ENCODE measurements around the gene MARCHF6. TPM values are rescaled to one million over a fixed set of nuclear protein-coding genes. Genes with fewer than 3 reads are reported as not detected.
A peak's percentile ranks its signal among the peaks of the same experiment; 100 is the strongest.
"Not testable (repeated sequence)": the region's sequence is repeated elsewhere in the genome, so short reads cannot be mapped to it uniquely, and the experiment has no call there.

MARCHF6 gene
- total RNA-seq, 1 donor = 69.5 TPM

GRCh38 chr5:10363519-10364185 is 10.2 kb downstream of the MARCHF6 start:
- no peak for TF ChIP-seq CTCF (IDR thresholded peaks at IDR 0.05; ENCODE audit: insufficient read depth, low read depth, low read length)
- H3K4me3 ChIP-seq (ENCODE audit: low read depth, low read length) = no peak overlapping the region
- no peak for DNase-seq (ENCODE audit: low read depth)

DNA sequence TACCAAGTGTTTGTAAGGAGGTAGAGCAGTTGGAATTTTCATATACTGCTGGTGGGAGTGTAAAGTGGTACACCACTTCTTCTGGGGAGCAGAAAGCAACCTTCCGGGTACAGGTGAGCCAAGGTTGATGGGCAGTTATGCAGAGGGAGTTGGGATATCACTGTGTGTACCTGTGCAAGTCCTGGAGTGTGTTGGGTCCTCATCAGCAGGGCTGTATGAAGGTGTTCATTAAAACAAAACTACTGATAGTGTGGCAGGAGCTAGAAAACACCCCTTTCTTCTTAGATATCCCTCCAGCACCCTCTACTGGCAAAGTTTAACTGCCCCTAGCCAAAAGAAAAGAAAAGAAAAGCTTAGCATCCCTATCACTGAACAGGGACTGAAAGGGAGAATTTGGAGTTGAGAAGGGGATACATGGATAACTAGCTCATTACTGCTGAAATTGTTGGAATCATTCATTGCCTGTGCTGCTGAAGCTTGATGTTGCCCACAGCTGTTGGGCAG is 10.7 kb downstream of the MARCHF6 start:
- peak; percentile 17 for TF ChIP-seq CTCF (IDR thresholded peaks at IDR 0.05; ENCODE audit: insufficient read depth, low read depth, low read length)
- DNase-seq (ENCODE audit: low read depth) = no peak
- H3K4me3 ChIP-seq (ENCODE audit: low read depth, low read length) = no peak overlapping the region

GRCh38 chr5:10365782-10366181 is 12.3 kb downstream of the MARCHF6 start:
- no peak overlapping the region for H3K4me3 ChIP-seq (ENCODE audit: low read depth, low read length)
- DNase-seq (ENCODE audit: low read depth) = no peak
- no peak for TF ChIP-seq CTCF (IDR thresholded peaks at IDR 0.05; ENCODE audit: insufficient read depth, low read depth, low read length)

DNA sequence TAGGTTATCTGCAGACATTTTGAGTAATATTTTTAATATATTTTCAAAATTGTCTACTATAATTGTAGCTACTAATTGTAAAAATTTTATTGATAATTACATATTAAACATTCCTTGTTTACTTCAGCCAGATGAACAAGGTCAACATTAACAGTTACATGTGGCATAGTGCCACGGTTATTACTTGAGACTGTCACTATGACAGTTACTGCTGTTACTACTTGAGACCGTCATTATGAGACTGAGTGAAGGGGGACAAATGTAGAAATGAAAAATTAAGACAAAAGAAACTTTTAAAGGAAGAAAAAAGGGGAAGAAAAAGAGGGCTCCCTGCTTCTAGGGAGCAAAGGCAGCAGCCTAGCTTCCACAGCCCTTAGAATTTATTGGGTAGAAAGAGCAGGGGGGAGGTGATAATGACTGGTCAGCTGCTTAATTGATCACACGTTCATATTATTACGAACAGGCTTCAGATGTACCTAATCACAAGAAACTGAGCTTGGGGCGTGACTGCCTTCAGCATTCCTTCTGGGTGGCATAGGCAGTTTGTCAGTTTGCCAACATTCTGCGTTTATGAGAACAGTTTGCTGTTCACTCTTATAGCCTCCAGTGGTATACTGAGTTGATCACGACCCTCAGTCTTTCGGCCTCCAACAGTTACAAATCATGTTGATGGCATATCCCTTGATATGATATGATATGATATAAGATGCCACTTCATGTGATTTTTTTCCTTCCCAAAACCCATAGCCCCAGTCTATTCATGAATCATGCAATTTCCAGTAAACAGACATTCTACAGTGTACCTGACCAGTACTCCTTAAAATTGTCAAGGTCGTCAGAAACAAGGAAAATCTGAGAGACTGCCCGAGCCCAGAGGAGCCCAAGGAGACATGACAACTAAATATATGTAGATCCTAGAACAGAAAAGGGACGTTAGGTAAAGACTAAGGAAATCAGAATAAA is 13.1 kb downstream of the MARCHF6 start:
- TF ChIP-seq CTCF (IDR thresholded peaks at IDR 0.05; ENCODE audit: insufficient read depth, low read depth, low read length) = no peak
- DNase-seq (ENCODE audit: low read depth) = peak; percentile 45
- H3K4me3 ChIP-seq (ENCODE audit: low read depth, low read length) = no peak overlapping the region

DNA sequence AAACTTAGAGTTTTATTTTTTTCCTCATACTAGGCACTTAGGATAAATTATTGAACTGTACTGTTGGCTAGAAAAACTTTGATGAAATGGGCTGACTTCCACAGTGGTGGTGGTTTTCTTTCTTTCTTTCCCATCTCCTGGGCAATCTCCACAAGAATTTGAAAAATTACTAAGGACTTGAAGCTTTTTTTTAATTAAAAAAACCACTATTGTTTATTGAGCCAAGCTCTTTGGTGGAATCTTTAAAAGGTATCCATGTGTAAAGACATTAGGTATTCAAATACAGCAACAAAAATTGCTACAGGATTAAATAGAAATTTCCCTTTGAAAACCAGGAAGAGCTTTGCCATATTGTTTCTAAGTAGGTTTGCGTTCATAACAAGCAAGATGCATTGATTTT is 14.1 kb downstream of the MARCHF6 start:
- no peak for DNase-seq (ENCODE audit: low read depth)
- no peak overlapping the region for H3K4me3 ChIP-seq (ENCODE audit: low read depth, low read length)
- no peak for TF ChIP-seq CTCF (IDR thresholded peaks at IDR 0.05; ENCODE audit: insufficient read depth, low read depth, low read length)

- no peak overlapping the region for H3K4me3 ChIP-seq (ENCODE audit: low read depth, low read length)
- no peak for TF ChIP-seq CTCF (IDR thresholded peaks at IDR 0.05; ENCODE audit: insufficient read depth, low read depth, low read length)
- DNase-seq (ENCODE audit: low read depth) = no peak
Observed at GRCh38 chr5:10370931-10371330, 17.4 kb downstream of the MARCHF6 start.

DNA sequence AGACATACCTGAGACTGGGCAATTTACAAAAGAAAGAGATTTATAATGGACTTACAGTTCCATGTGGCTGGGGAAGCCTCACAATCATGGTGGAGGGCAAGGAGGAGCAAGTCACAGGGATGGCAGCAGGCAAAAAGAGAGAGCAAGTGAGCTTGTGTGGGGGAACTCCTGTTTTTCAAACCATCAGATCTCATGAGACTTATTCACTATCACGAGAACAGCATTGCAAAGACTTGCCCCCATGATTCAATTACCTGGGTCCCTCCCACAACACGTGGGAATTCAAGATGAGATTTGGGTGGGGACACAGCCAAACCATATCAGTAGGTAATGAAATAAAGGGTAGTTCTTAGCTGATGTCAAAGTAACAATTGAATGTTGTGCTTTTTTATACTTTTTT is 17.9 kb downstream of the MARCHF6 start:
- not testable (repeated sequence) for DNase-seq (ENCODE audit: low read depth); H3K4me3 ChIP-seq (ENCODE audit: low read depth, low read length)

Measured in fibroblast of villous mesenchyme (primary cell).